Sigmoid colon (tissue), 3 donors: ENCODE data around the gene R3HDM2.

ENCODE experiments used
- CTCF ChIP-seq, 4 experiments: fragments of 450-650 bp in 3 of 4; fragments of 200-600 bp in 1 of 4; IDR thresholded peaks; one replicate each; pipeline ENCODE4 v1.5.1; 2016 to 2019; ENCODE audit warnings: antibody characterized with exemption in 4 of 4, mild to moderate bottlenecking in 3 of 4, moderate library complexity in 2 of 4
- POLR2A ChIP-seq, 2 donors: fragments of 450-650 bp; IDR thresholded peaks; one replicate each; pipeline ENCODE4 v1.6.1; 2016; ENCODE audit warnings: antibody characterized with exemption in 2 of 2, mild to moderate bottlenecking in 2 of 2, moderate library complexity in 2 of 2

GRCh38 chr12:57388425-57388824 lies 42.4 kb downstream of the R3HDM2 start:
- TF ChIP-seq CTCF (IDR thresholded peaks at IDR 0.05) (no peak), POLR2A (IDR thresholded peaks at IDR 0.05) (no peak)
